SK-N-SH (cell line): ENCODE measurements around the gene LMBR1L. TPM values are rescaled to one million over a fixed set of nuclear protein-coding genes. Genes with fewer than 3 reads are reported as not detected.

Source experiments
- CTCF ChIA-PET: fragments of 300-600, 350-600 bp; formaldehyde crosslinking; extraction: SDS; loops from one replicate; lab custom pipeline; 2021; lab: Yijun Ruan, JAX
- POLR2A ChIA-PET: fragments of 350-600 bp; sonication (Branson Sonifier 250); formaldehyde crosslinking; extraction: SDS; loops from one replicate; lab custom pipeline; 2020; ENCODE audit warnings: antibody characterized with exemption, inconsistent platforms; lab: Yijun Ruan, JAX
- DNase-seq: peaks from one replicate; pipeline ENCODE4 v3.0.0; 2012
- H2AFZ ChIP-seq: fragments of 200-600 bp; sonication (generic); 2 replicates; pipeline ENCODE4 v1.8.1; 2016; ENCODE audit warnings: antibody characterized with exemption, mild to moderate bottlenecking, low read depth
- H3F3A ChIP-seq: fragments of 200-600 bp; sonication (generic); replicated peaks from 2 replicates; pipeline ENCODE3; 2016; ENCODE audit warnings: antibody characterized with exemption, mild to moderate bottlenecking; ENCODE audit not compliant: insufficient read depth
- H3K27ac ChIP-seq, 2 experiments: fragments of 200-500 bp in 1 of 2; fragments of 200-600 bp in 1 of 2; sonication (Bioruptor generic) in 1 of 2; sonication (generic), shearing (Covaris generic) in 1 of 2; 2 replicates each; pipeline versions ENCODE4 v1.5.1 to v1.6.1; 2014 to 2016; ENCODE audit warnings: low read depth in 2 of 2, inconsistent platforms in 1 of 2, low read length in 1 of 2, mild to moderate bottlenecking in 1 of 2, mixed read lengths in 1 of 2
- H3K27me3 ChIP-seq: fragments of 200-600 bp; sonication (generic), shearing (Covaris generic); 2 replicates; pipeline ENCODE4 v1.6.1; 2016; ENCODE audit warnings: mixed run types; ENCODE audit not compliant: insufficient read depth
- H3K36me3 ChIP-seq, 2 experiments: fragments of 200-500 bp in 1 of 2; fragments of 200-600 bp in 1 of 2; sonication (Bioruptor generic) in 1 of 2; sonication (generic) in 1 of 2; replicated peaks in 1 of 2; 2 replicates each; pipeline versions ENCODE3 to v1.5.1; 2014 to 2016; ENCODE audit warnings: low read length in 1 of 2, mild to moderate bottlenecking in 1 of 2; ENCODE audit not compliant: insufficient read depth in 2 of 2, control insufficient read depth in 1 of 2
- H3K4me1 ChIP-seq, 2 experiments: fragments of 200-500 bp in 1 of 2; fragments of 200-600 bp in 1 of 2; sonication (Bioruptor generic) in 1 of 2; sonication (generic), shearing (Covaris generic) in 1 of 2; 2 replicates each; pipeline versions ENCODE4 v1.5.1 to v1.6.1; 2014 to 2016; ENCODE audit warnings: low read depth in 1 of 2, low read length in 1 of 2, mixed run types in 1 of 2; ENCODE audit not compliant: insufficient read depth in 2 of 2, control insufficient read depth in 1 of 2
- H3K4me2 ChIP-seq: fragments of 200-600 bp; sonication (generic), shearing (Covaris generic); 2 replicates; pipeline ENCODE4 v1.6.1; 2017; ENCODE audit warnings: mixed run types
- H3K4me3 ChIP-seq, 2 experiments: fragments of 200-500 bp in 1 of 2; fragments of 200-600 bp in 1 of 2; sonication (Bioruptor generic) in 1 of 2; sonication (generic), shearing (Covaris generic) in 1 of 2; 2 replicates each; pipeline versions ENCODE4 v1.5.1 to v1.8.1; 2014 to 2016; ENCODE audit warnings: low read depth in 2 of 2, inconsistent platforms in 1 of 2, low read length in 1 of 2, mild to moderate bottlenecking in 1 of 2, mixed read lengths in 1 of 2, moderate library complexity in 1 of 2
- H3K79me2 ChIP-seq: fragments of 200-600 bp; sonication (generic); 2 replicates; pipeline ENCODE4 v1.8.1; 2017; ENCODE audit warnings: mild to moderate bottlenecking; ENCODE audit not compliant: insufficient read depth
- H3K9ac ChIP-seq: fragments of 200-600 bp; sonication (generic); 2 replicates; pipeline ENCODE4 v1.6.1; 2017; ENCODE audit warnings: mixed run types
- H3K9me2 ChIP-seq: fragments of 200-600 bp; sonication (generic); 2 replicates; pipeline ENCODE4 v1.6.1; 2017; ENCODE audit warnings: mixed run types
- H3K9me3 ChIP-seq: fragments of 200-600 bp; sonication (generic); 2 replicates; pipeline ENCODE4 v1.6.1; 2017; ENCODE audit warnings: mixed run types, mild to moderate bottlenecking, moderate library complexity
- H4K20me1 ChIP-seq: fragments of 200-600 bp; sonication (generic); 2 replicates; pipeline ENCODE4 v1.6.1; 2017; ENCODE audit warnings: mild to moderate bottlenecking, mixed run types; ENCODE audit not compliant: insufficient read depth
- ELF1 ChIP-seq: IDR thresholded peaks from 2 replicates; pipeline ENCODE4 v1.4.0; 2012
- EP300 ChIP-seq, 2 experiments: IDR thresholded peaks; 2 replicates each; pipeline versions ENCODE4 v1.4.0 to v1.6.1; 2012; ENCODE audit warnings: borderline replicate concordance in 1 of 2, low read depth in 1 of 2, low read length in 1 of 2
- EZH2phosphoT487 ChIP-seq: fragments of 200-600 bp; sonication (generic); IDR thresholded peaks from 2 replicates; pipeline ENCODE4 v1.6.1; 2017; ENCODE audit warnings: low read depth, mixed run types, mild to moderate bottlenecking, antibody characterized with exemption, moderate library complexity, borderline replicate concordance
- FOSL2 ChIP-seq: IDR thresholded peaks from 2 replicates; pipeline ENCODE4 v1.4.0; 2012; ENCODE audit warnings: low read depth, mild to moderate bottlenecking, moderate library complexity, borderline replicate concordance
- FOXJ3 ChIP-seq: sonication (generic); formaldehyde crosslinking; IDR thresholded peaks from 2 replicates; pipeline ENCODE4 v1.5.1; 2020; ENCODE audit warnings: mild to moderate bottlenecking, missing genetic modification reagents
- FOXM1 ChIP-seq: IDR thresholded peaks from 2 replicates; pipeline ENCODE4 v1.4.0; 2012; ENCODE audit warnings: low read depth, mild to moderate bottlenecking
- GABPA ChIP-seq: IDR thresholded peaks from 2 replicates; pipeline ENCODE4 v1.4.0; 2012; ENCODE audit warnings: low read depth, mild to moderate bottlenecking
- JUND ChIP-seq: IDR thresholded peaks from 2 replicates; pipeline ENCODE4 v1.4.0; 2012
- MEF2A ChIP-seq: IDR thresholded peaks from 2 replicates; pipeline ENCODE4 v1.4.0; 2012; ENCODE audit warnings: low read depth, borderline replicate concordance
- MXI1 ChIP-seq: IDR thresholded peaks from 2 replicates; pipeline ENCODE4 v1.6.1; 2012; ENCODE audit warnings: mild to moderate bottlenecking, low read depth, low read length, improper control_type of control experiment
- NRF1 ChIP-seq: IDR thresholded peaks from 2 replicates; pipeline ENCODE4 v1.6.1; 2012; ENCODE audit warnings: low read depth, mild to moderate bottlenecking, low read length
- POLR2AphosphoS5 ChIP-seq: IDR thresholded peaks from 2 replicates; pipeline ENCODE4 v1.6.1; 2012; ENCODE audit warnings: low read depth, low read length
- RAD21 ChIP-seq: IDR thresholded peaks from 2 replicates; pipeline ENCODE4 v1.6.1; 2012; ENCODE audit warnings: mild to moderate bottlenecking, low read length
- RCOR1 ChIP-seq: fragments of 150-350 bp; IDR thresholded peaks from 2 replicates; pipeline ENCODE4 v1.6.1; 2017; ENCODE audit warnings: antibody characterized with exemption, low read length
- REST ChIP-seq: IDR thresholded peaks from 2 replicates; pipeline ENCODE4 v1.6.1; 2012; ENCODE audit warnings: mild to moderate bottlenecking, low read depth, low read length, moderate library complexity
- RFX5 ChIP-seq: IDR thresholded peaks from 2 replicates; pipeline ENCODE4 v1.6.1; 2012; ENCODE audit warnings: mild to moderate bottlenecking, improper control_type of control experiment, low read length
- RXRA ChIP-seq: IDR thresholded peaks from 2 replicates; pipeline ENCODE4 v1.4.0; 2012; ENCODE audit warnings: low read depth, mild to moderate bottlenecking, borderline replicate concordance
- SIN3A ChIP-seq: IDR thresholded peaks from 2 replicates; pipeline ENCODE4 v1.6.1; 2012; ENCODE audit warnings: low read depth, mild to moderate bottlenecking, low read length, moderate library complexity, borderline replicate concordance
- SMC3 ChIP-seq: IDR thresholded peaks from 2 replicates; pipeline ENCODE4 v1.6.1; 2012; ENCODE audit warnings: low read depth, low read length, improper control_type of control experiment
- TCF12 ChIP-seq: IDR thresholded peaks from 2 replicates; pipeline ENCODE4 v1.4.0; 2012
- USF2 ChIP-seq: fragments of 150-350 bp; IDR thresholded peaks from 2 replicates; pipeline ENCODE4 v1.6.1; 2017; ENCODE audit warnings: antibody characterized with exemption, low read length, low read depth, borderline replicate concordance
- ZBTB33 ChIP-seq: IDR thresholded peaks from 2 replicates; pipeline ENCODE4 v1.4.0; 2012; ENCODE audit warnings: low read depth, borderline replicate concordance
- WGBS: methylation state at CpG from one replicate; pipeline ENCODE4 v1.1.6; 2017; ENCODE audit warnings: low lambda C conversion rate; 5-methylcytosine and 5-hydroxymethylcytosine counted together
- polyA plus RNA-seq, 3 experiments: library from polyadenylated mRNA; depleted of rRNA; stranded (reverse); fragments of >200 nt; gene quantifications; 2 replicates each; pipeline ENCODE4 v1.2.3, GENCODE V29; 2012
- TF ChIP-seq, protein P1 (sequence below): IDR thresholded peaks from 2 replicates; pipeline ENCODE4 v1.4.0; 2012; ENCODE audit warnings: low read depth
- TF ChIP-seq, protein P2 (sequence below): IDR thresholded peaks from 2 replicates; pipeline ENCODE4 v1.4.0; 2012; ENCODE audit warnings: low read depth, borderline replicate concordance
- TF ChIP-seq, protein P3 (sequence below): IDR thresholded peaks from 2 replicates; pipeline ENCODE4; 2012

The LMBR1L gene
- polyA plus RNA-seq, 1 of the 3 experiments (the other 2 are of a cell fraction): 61.4 TPM

DNA sequence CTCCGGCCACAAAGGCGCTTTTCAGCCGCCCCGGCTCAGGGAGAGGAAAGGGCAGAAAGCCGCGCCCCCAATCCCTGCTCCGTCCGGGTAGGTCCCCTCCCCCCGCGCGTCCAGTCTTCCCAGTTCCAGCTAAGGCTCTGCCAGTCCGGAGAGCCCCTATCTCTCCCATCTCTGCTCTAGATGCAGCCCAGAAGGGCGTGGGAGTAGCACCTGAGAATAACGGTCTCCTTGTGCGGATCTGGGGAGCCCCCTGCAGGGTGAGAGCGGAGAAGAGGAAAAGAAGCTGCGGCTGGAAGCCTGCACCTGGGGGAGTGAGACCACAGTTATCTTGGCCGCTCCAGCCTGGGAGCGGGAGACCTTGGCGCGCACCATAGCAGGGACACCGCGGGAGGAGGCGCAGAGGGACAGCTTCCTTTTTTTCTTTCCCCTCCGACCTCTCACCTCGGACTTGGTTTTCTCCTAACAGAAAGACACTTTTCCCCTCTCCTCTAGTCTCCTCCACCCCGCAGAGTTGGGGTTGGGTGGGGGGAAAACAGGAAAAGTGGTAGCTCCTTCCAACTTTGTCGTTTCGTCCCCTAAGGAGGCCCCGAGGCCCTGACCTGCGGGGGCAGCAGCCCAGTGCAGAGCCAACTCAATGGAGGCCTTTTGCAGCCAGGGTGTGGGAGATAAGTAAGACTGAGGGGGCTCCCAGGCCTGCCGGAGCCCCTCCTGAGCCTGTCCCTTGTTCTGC, 18.4 kb downstream of the LMBR1L start:
- Histone ChIP-seq H3K27me3 (peaks cover 12% of the 10 kb centered on the region; the same call in 1 of the 2 replicates), H3K36me3 (peaks cover 3 to 9% of the 10 kb centered on the region in 2 experiments), H3K4me3 (peak overlapping the region; percentile 20 to 48; a peak in 1 of 4 replicates), H4K20me1 (no peaks in the 10 kb centered on the region), H2AFZ (peak overlapping the region; percentile 68; the same call in 1 of the 2 replicates), H3K9ac (no peak overlapping the region), H3K4me2 (peak overlapping the region; percentile 75), H3F3A (peaks cover 3% of the 10 kb centered on the region), H3K4me1 (peaks cover 0 to 37% of the 10 kb centered on the region in 2 experiments; a peak in 1 of 4 replicates), H3K27ac (no peak overlapping the region), H3K9me2 (no peaks in the 10 kb centered on the region), H3K79me2 (no peaks in the 10 kb centered on the region), H3K9me3 (no peaks in the 10 kb centered on the region)
- 18% methylated on average over 20 of the region's 32 CpGs for WGBS
- ChIA-PET CTCF (interaction anchor here (0.5 to 25.0 kb wide), 32 partner anchors 8 to 614 kb away, joined by 3 to 315 read pairs (median 4); partner anchors contain the start of genes LMBR1L, RHEBL1 and TUBA1B), POLR2A (interaction anchor here (0.5 to 1.3 kb wide), 4 partner anchors 13 to 96 kb away, joined by 3 to 7 read pairs (median 3); partner anchors contain the start of gene TUBA1B)
- DNase-seq: peak; percentile 77
- TF ChIP-seq RXRA (no peak), GABPA (no peak), ELF1 (no peak), MXI1 (no peak), FOXM1 (no peak), RFX5 (no peak), ZBTB33 (no peak), FOSL2 (no peak), USF2 (no peak), TCF12 (no peak), REST (no peak), NRF1 (no peak), POLR2AphosphoS5 (no peak), JUND (no peak), MEF2A (no peak), FOXJ3 (no peak), RAD21 (peak; percentile 51), EP300 (IDR thresholded peaks at IDR 0.05; ENCODE audit: borderline replicate concordance in 1 of 2, low read depth in 1 of 2, low read length in 1 of 2) (no peak), SIN3A (no peak), SMC3 (0 out of 2 replicates have a peak, but pooled peaks have one; percentile 12), RCOR1 (no peak), EZH2phosphoT487 (no peak)
- TF ChIP-seq, protein P1, sequence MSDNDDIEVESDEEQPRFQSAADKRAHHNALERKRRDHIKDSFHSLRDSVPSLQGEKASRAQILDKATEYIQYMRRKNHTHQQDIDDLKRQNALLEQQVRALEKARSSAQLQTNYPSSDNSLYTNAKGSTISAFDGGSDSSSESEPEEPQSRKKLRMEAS: no peak
- TF ChIP-seq, protein P2, sequence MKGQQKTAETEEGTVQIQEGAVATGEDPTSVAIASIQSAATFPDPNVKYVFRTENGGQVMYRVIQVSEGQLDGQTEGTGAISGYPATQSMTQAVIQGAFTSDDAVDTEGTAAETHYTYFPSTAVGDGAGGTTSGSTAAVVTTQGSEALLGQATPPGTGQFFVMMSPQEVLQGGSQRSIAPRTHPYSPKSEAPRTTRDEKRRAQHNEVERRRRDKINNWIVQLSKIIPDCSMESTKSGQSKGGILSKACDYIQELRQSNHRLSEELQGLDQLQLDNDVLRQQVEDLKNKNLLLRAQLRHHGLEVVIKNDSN: no peak
- TF ChIP-seq, protein P3, sequence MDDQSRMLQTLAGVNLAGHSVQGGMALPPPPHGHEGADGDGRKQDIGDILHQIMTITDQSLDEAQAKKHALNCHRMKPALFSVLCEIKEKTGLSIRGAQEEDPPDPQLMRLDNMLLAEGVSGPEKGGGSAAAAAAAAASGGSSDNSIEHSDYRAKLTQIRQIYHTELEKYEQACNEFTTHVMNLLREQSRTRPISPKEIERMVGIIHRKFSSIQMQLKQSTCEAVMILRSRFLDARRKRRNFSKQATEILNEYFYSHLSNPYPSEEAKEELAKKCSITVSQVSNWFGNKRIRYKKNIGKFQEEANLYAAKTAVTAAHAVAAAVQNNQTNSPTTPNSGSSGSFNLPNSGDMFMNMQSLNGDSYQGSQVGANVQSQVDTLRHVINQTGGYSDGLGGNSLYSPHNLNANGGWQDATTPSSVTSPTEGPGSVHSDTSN: no peak
